ENCODE data around the gene SRPK2. TPM values are rescaled to one million over a fixed set of nuclear protein-coding genes. Genes with fewer than 3 reads are reported as not detected.

Gene SRPK2
- total RNA-seq, 1 experiment from 2014 or later = 59.8 TPM

GRCh38 chr7:105396566-105396965 lies 7.8 kb upstream of the SRPK2 start:
- H3K9me3 ChIP-seq (ENCODE audit: low read depth, low read length, poor library complexity, severe bottlenecking) = no peaks in the 10 kb centered on the region
- no peaks in the 10 kb centered on the region for H3K27me3 ChIP-seq (replicated peaks; ENCODE audit: insufficient read depth, low read depth, low read length, poor library complexity)
- intact Hi-C loops (cut with micrococcal nuclease; ENCODE audit: unreplicated experiment) = no loop called here
- no peaks in the 10 kb centered on the region for H3K4me1 ChIP-seq (ENCODE audit: insufficient read depth, low read length, poor library complexity, severe bottlenecking)
- ChIA-PET POLR2A (ENCODE audit: low non-redundant PET) (no interaction called here), CTCF (no interaction called here)
- no peak for DNase-seq (ENCODE audit: low spot score)
- no peak overlapping the region for H3K4me3 ChIP-seq (ENCODE audit: low read depth, low read length, poor library complexity, severe bottlenecking)
- no peaks in the 10 kb centered on the region for H3K36me3 ChIP-seq (ENCODE audit: insufficient read depth, low read length, poor library complexity, severe bottlenecking)
- H3K27ac ChIP-seq (ENCODE audit: low read depth, low read length, poor library complexity, severe bottlenecking) = no peak overlapping the region
- TF ChIP-seq EZH2 (IDR thresholded peaks at IDR 0.05; ENCODE audit: borderline replicate concordance, low read depth, low read length, poor library complexity, severe bottlenecking) = no peak
- TF ChIP-seq CTCF (conservative IDR thresholded peaks at IDR 0.05; ENCODE audit: low read depth, low read length) = no peak
- BruUV-seq (replicated peaks) = no TSS peak

GRCh38 chr7:105391429-105391828 lies 2.7 kb upstream of the SRPK2 start:
- TF ChIP-seq CTCF (conservative IDR thresholded peaks at IDR 0.05; ENCODE audit: low read depth, low read length) (no peak), EZH2 (IDR thresholded peaks at IDR 0.05; ENCODE audit: borderline replicate concordance, low read depth, low read length, poor library complexity, severe bottlenecking) (no peak)
- POLR2A ChIA-PET (ENCODE audit: low non-redundant PET) = no interaction called here
- no peak overlapping the region for H3K27ac ChIP-seq (ENCODE audit: low read depth, low read length, poor library complexity, severe bottlenecking)
- no TSS peak for BruUV-seq (replicated peaks)
- H3K27me3 ChIP-seq (replicated peaks; ENCODE audit: insufficient read depth, low read depth, low read length, poor library complexity) = no peaks in the 10 kb centered on the region
- DNase-seq (ENCODE audit: low spot score) = no peak
- CTCF ChIA-PET = no interaction called here
- no peak overlapping the region for H3K4me3 ChIP-seq (ENCODE audit: low read depth, low read length, poor library complexity, severe bottlenecking)
- H3K4me1 ChIP-seq (ENCODE audit: insufficient read depth, low read length, poor library complexity, severe bottlenecking) = no peaks in the 10 kb centered on the region
- H3K36me3 ChIP-seq (ENCODE audit: insufficient read depth, low read length, poor library complexity, severe bottlenecking) = no peaks in the 10 kb centered on the region
- no peaks in the 10 kb centered on the region for H3K9me3 ChIP-seq (ENCODE audit: low read depth, low read length, poor library complexity, severe bottlenecking)
- intact Hi-C loops (cut with micrococcal nuclease; ENCODE audit: unreplicated experiment) = no loop called here

GRCh38 chr7:105389889-105390288 lies 1.2 kb upstream of the SRPK2 start:
- TF ChIP-seq CTCF (conservative IDR thresholded peaks at IDR 0.05; ENCODE audit: low read depth, low read length) = no peak
- TF ChIP-seq EZH2 (IDR thresholded peaks at IDR 0.05; ENCODE audit: borderline replicate concordance, low read depth, low read length, poor library complexity, severe bottlenecking) = no peak
- Histone ChIP-seq H3K4me3 (ENCODE audit: low read depth, low read length, poor library complexity, severe bottlenecking) (no peak overlapping the region), H3K4me1 (ENCODE audit: insufficient read depth, low read length, poor library complexity, severe bottlenecking) (no peaks in the 10 kb centered on the region), H3K9me3 (ENCODE audit: low read depth, low read length, poor library complexity, severe bottlenecking) (no peaks in the 10 kb centered on the region), H3K27ac (ENCODE audit: low read depth, low read length, poor library complexity, severe bottlenecking) (no peak overlapping the region), H3K36me3 (ENCODE audit: insufficient read depth, low read length, poor library complexity, severe bottlenecking) (peaks cover 2% of the 10 kb centered on the region), H3K27me3 (replicated peaks; ENCODE audit: insufficient read depth, low read depth, low read length, poor library complexity) (no peaks in the 10 kb centered on the region)
- POLR2A ChIA-PET (ENCODE audit: low non-redundant PET) = no interaction called here
- intact Hi-C loops (cut with micrococcal nuclease; ENCODE audit: unreplicated experiment) = no loop called here
- no peak for DNase-seq (ENCODE audit: low spot score)
- BruUV-seq (replicated peaks) = no TSS peak
- CTCF ChIA-PET = no interaction called here
